AG09309 (cell line): Measurements from ENCODE around the gene UCK1.

ENCODE experiments used
- DNase-seq: peaks from one replicate; pipeline ENCODE4 v3.0.0-alpha.2; 2010; ENCODE audit warnings: low read depth
- H3K4me3 ChIP-seq: 2 replicates; pipeline ENCODE4 v1.5.1; 2011; ENCODE audit warnings: mild to moderate bottlenecking, low read depth, low read length, moderate library complexity; ENCODE audit not compliant: control insufficient read depth
- CTCF ChIP-seq: IDR thresholded peaks from 2 replicates; pipeline ENCODE4 v1.5.1; 2011; ENCODE audit warnings: mild to moderate bottlenecking, low read depth, low read length, inconsistent platforms; ENCODE audit not compliant: insufficient read depth, control insufficient read depth; ENCODE audit errors: missing control alignments

UCK1 gene

GRCh38 chr9:131528886-131529505 is 2.1 kb downstream of the UCK1 start:
- TF ChIP-seq CTCF, result no peak
- no peak overlapping the region for H3K4me3 ChIP-seq
- DNase-seq, result no peak

DNA sequence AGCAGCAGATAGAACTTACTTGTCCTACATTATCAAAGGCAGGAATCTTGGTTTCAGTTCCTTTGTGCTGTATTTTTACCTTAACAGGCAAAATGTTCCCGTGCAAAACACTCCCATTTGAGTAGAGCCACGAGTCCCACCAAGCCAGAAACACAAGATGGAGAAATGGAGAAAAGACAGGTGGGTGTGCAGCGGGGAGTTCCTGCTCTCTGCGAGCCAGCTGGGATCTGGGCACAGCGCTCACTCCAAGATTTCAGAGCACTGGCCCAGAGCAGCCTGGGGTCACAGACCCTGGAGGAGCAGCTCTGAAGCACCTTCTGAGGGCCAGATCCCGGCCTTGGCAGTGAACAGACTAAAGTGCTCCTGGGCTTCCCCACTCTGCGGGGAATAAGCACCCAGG is 2.9 kb downstream of the UCK1 start:
- H3K4me3 ChIP-seq, result no peak overlapping the region
- DNase-seq, result no peak
- no peak for TF ChIP-seq CTCF

DNA sequence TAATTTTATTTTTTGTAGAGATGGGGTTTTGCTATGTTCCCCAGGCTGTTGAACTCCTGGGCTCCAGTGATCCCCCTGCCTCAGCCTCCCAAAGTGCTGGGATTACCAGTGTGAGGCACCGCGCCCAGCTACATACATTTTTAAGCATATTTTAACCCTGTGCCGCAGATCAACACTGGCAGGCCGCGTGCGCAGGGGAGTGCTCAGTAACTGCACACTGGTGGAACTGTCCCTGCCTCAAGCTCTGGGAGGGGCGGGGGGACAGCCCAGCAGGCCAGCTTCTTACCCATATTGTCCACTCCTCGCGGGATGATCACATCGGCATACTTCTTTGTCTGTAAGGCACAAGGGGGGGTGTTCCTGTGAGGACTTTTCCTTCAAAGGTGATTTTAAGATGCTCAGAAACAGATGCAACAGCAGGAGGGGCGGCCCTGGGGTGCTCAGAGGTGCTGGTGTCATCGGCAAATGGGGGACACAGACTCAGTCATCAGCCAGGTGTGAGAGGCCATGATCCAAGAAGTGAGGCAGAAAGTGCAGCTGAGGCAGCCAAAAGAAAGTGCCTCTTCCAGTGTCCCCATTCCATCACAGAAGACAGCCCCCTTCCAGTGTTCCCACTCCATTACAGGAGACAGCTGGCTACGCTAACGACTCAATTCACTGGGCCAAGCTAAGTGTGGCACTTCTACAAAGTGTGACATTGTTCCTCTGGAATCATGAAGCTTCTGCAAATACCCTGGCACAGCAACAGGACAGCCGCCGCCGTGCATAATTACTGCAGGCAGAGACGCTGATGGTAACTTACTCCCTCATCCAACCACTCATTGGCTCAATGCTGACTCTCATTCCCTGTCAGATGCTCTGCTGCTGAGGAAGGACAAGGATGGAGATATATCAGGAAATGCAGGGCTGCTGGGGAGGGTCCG is 5.2 kb downstream of the UCK1 start:
- no peak for TF ChIP-seq CTCF
- no peak overlapping the region for H3K4me3 ChIP-seq
- DNase-seq, result no peak

- no peak overlapping the region for H3K4me3 ChIP-seq
- no peak for DNase-seq
- TF ChIP-seq CTCF, result no peak
Observed at GRCh38 chr9:131524665-131525315, 6.3 kb downstream of the UCK1 start.

DNA sequence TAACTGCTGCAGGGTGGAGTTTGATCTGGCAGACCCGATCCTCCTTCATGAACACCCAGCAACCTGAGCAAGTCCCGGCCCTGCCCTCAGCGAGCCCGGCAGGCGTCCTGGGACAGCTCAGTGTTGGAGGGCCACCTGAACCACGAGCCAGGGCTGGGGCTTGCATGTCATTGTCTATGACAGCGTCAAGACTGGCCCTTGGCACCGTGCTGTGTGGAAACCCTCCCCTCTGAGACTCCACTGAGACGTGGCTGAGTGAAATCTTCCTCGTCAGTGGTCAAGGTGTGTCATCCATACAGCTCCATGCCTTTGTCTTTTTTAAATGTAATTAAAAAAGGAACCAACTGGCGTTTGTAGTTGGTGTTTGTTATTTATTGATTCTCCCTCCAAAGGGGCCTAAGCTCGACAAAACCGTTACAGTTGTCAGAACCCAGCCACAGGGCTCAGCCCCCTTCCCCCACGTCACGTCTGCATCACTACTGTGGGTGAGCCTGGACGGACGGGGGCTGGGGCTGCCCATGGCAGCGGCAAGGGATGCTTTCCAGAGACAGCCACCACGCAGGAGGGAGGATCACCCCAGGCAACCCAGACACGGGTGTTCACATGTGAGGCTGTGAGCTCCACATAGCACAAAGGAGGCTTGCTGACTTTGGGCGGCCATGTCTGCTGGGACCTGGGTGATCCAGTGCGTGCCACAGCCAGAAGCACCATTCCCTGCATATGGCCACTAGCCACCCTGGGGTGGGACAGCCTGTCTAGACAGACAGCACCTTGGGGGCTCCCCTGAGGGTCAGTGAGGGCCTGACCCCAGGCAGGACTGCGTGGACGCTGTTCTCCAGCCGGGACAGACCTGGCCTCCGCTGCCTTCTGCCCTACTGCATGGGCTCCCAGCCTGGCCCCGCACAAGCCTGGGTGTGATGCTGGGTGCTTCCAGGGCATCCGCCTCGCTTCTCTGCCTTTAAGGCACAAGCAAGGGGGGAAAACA is 7.3 kb downstream of the UCK1 start:
- no peak for DNase-seq
- no peak overlapping the region for H3K4me3 ChIP-seq
- TF ChIP-seq CTCF, result no peak

- DNase-seq, result no peak
- H3K4me3 ChIP-seq, result no peak overlapping the region
- TF ChIP-seq CTCF, result no peak
Observed at GRCh38 chr9:131523086-131523388, 8.0 kb downstream of the UCK1 start.
